ENCODE data around the gene SRR.

SRR gene

DNA sequence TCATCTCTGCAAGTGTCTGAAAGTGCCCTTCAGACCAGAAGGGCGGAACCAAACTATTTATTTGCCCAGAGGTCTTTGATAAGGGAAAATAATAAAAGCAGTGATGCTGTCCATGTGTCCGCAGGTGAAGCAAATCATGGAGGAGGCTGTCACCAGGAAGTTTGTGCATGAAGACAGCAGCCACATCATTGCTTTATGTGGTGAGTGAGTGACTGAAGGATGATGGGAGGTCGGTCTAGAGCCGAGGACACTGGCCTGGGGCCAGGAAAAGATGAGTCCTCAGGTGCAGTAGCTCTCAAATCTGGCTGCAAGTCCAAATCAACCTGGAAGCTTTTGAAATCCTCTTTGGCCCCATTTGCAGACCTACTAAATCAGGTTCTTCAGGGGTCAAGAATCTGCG is 39.7 kb downstream of the SRR start:
- no peak for DNase-seq (ENCODE audit: low spot score)

DNA sequence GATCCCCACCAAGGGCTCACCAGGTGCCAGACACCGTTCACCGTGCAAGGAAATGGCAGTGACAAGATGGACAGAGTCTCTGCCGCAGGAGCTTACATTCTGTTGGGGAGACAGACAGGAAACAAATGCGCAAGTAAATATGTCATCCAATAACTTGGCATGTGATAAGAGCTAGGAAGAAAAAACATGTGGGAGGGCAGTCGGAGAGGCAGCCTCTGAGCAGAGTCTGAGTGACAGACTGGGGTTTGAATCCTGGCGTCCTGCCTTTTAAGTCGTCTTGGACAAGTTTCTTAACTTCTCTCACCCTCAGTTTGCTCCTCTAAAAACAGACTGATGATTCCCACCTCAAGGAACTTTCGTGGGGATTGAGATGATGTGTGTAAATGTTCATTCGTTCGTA is 40.8 kb downstream of the SRR start:
- no peak for DNase-seq (ENCODE audit: low spot score)

GRCh38 chr17:2346475-2346874 is 42.7 kb downstream of the SRR start:
- no peak for DNase-seq (ENCODE audit: low spot score)

GRCh38 chr17:2347805-2348685 is 44.3 kb downstream of the SRR start:
- peak; percentile 86 for DNase-seq (ENCODE audit: low spot score)

GRCh38 chr17:2351269-2351668 is 47.5 kb downstream of the SRR start:
- no peak for DNase-seq (ENCODE audit: low spot score)

DNA sequence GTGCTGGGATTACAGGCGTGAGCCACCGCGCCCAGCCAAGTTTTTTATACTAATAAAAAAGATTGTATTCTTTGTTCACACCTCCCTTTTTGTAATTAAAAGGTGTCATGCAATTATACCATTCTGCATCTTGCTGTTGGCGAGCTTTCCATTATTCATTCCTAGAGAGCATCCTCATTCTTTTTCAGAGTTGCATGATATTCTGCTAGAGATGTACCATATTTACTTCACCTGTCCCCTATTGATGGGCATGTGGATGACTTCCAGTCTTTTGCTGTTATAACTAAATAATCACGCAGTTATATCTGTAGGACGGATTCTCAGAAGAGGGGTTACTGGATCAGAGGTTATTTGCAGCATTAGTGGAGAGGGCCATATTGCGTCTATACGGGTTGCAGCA is 50.6 kb downstream of the SRR start:
- DNase-seq (ENCODE audit: low spot score), result no peak

GRCh38 chr17:2357237-2357636 is 53.5 kb downstream of the SRR start:
- DNase-seq (ENCODE audit: low spot score), result no peak

- DNase-seq (ENCODE audit: low spot score), result no peak
Observed at GRCh38 chr17:2357931-2358434, 54.2 kb downstream of the SRR start.

DNA sequence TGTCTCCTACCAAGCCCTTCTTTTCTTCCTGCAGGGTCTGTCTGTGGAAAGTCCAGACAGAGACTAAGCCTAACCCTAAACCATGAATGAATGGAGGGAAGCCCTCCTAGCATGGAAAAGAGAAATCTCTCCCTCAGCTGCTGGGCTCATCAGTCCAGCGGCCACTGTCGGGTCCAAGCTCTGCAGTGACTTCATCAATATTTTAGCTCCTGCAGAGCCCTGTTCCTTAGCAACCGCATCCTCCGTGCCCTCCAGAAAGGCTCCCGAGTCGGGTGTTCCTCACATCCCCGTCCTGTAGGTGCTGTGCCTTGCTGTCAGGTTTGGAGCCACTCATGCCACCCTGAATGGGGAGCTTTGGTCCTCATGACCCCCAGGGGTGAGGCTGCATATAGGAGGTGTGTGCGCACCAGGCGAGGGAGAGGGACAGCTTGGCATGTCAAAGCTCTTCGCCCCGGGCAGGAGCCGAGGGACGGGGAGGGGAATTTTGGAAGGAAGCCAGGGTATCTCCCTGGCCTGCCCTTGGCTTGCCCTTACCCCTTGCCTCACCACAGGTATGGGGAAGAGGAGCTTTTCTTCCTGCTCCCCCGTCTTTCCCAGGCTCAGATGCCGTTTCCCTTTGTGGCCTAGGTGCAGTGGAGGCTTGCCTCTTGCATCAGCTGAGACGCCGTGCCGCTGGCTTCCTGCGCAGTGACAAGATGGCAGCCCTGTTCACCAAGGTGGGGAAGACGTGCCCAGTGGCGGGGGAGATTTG is 57.4 kb downstream of the SRR start:
- no peak for DNase-seq (ENCODE audit: low spot score)

GRCh38 chr17:2362016-2362415 is 58.3 kb downstream of the SRR start:
- DNase-seq (ENCODE audit: low spot score), result no peak

DNA sequence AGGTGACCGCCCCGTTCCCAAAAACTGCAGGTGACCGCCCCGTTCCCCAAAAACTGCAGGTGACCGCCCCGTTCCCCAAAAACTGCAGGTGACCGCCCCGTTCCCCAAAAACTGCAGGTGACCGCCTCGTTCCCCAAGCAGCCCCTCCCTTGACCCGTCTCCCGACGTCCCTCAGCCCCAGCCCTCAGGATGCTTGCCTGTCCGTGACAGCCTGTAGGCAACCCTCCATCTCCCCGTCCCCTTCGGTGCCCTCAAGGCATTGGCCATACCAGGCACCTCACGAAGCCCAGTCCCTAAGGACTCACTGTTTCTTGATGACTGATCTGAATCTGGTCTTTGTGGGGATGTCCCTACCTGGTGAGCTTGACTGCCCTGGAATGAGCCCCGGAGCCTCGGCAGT is 58.7 kb downstream of the SRR start:
- DNase-seq (ENCODE audit: low spot score), result no peak

DNA sequence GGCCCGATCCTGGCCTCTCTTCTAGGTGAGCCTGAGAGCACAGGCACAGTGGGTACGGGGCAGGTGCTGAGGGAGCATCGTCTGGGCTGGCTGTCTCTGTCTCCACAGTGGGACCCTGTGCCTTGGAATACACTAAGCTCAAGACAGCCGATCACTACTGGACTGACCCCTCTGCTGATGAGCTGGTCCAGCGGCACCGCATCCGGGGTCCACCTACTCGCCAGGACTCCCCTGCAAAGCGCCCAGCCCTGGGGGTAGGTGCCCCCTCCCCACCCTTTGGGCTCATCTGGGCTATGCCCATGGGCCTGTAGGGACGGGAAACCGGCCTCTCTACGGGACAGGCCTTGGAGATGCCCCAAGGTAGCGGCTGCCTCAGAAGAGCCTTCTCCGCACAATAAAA is 59.1 kb downstream of the SRR start:
- no peak for DNase-seq (ENCODE audit: low spot score)

GRCh38 chr17:2363318-2363717 is 59.6 kb downstream of the SRR start:
- no peak for DNase-seq (ENCODE audit: low spot score)

DNA sequence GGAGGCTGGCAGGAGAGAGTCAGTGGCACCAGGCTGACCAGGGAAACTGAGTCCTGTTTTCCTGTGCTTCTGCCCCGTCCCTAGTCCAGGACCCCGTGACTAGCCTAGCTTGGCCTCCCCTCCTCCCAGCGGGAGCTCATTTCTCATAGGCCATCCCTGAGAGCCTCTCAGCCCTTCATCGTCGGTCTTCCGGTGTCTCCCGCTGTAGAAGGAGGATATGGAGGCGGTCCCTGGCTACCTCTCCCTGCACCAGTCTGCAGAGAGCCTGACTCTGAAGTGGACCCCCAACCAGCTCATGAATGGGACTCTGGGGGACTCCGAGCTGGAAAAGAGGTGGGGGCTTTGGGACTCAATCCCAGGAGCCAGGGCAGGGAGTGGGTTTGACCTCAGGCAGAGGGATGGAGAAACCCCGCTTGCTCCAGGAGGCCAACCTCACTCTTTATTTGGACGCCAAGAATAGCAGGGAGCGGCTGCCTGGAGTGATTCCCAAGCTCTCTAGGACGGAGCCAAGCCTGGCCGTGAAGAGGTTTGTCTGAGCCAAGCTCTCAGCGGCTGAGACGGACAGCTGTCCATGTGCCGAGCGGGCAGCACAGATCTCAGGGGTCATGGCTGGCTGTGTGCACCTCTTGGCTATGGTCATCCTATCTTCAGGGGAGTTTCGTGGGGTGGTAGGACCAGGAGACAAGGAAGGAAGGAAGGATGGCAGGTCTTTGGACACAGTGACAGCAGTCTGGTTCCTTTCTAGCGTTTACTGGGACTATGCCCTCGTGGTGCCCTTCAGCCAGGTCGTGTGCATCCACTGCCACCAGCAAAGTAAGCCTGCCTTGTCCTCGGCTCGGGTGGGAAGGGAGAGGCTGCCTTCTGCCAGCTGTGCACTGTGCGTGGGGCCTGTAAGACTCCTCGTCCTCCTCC is 60.4 kb downstream of the SRR start:
- DNase-seq (ENCODE audit: low spot score), result no peak

DNA sequence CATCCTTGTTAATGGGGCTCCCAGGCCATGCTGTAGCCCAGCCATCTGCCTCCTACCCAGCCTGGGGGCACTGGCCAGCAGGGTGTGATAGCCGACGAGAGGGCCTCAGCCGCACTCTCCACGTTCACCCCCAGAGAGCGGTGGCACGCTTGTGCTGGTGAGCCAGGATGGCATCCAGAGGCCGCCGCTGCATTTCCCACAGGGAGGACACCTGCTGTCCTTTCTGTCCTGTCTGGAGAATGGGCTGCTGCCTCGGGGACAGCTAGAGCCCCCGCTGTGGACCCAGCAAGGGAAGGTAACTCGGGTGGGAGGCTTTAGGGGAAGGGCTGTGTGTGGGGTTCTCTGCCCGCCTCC is 61.0 kb downstream of the SRR start:
- no peak for DNase-seq (ENCODE audit: low spot score)

DNA sequence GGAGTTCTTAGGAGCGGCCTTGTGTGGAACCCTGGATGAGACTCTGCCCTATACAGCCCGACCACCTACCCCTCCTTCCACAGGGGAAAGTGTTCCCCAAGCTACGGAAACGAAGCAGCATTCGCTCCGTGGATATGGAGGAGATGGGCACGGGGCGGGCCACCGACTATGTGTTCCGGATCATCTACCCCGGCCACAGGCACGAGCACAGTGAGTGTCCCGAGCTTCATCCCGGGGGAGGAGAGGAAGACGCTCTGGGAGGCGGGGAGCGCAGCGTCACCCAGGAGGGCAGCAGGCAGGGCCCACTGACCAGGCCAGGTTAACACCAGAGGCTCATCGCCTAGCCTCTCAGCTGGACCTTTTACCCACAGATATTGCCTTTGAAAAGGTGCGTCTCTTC is 61.4 kb downstream of the SRR start:
- DNase-seq (ENCODE audit: low spot score), result no peak

GRCh38 chr17:2366747-2367494 is 63.2 kb downstream of the SRR start:
- DNase-seq (ENCODE audit: low spot score), result no peak

GRCh38 chr17:2368359-2368758 is 64.6 kb downstream of the SRR start:
- DNase-seq (ENCODE audit: low spot score), result no peak

- no peak for DNase-seq (ENCODE audit: low spot score)
Observed at GRCh38 chr17:2369039-2369438, 65.3 kb downstream of the SRR start.

DNA sequence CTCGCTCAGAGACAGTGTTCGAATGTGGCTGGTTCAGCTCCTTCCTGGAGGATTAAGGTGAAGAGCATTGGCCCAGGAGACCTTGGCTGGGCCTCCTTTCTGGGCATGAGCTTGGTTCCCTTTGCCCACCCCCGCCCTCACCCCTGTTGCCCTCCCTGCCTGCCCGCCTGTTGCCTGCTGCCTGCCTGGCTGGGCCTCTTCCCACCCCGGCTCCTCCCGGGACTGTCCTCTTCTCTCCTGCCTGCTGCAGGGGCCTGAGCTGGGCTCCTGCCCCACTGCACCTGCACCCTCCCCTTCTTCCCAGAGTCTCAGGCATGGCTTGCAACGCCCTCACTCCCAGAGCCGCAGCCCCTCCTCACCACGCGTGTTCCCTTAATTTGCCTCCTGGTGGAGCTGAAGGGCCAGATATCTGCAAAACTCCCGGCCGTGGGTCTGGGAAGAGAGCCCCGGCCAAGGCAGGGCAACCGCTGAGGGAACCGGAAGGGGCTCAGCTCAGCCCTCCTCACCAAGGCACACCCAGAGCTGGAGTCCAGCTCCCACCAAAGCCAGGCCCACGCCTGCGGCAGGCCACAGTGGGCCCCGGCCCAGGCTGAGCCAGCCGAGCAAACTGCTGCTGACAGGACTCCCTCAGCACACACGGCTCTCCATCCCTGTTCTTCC is 65.9 kb downstream of the SRR start:
- DNase-seq (ENCODE audit: low spot score), result no peak

DNA sequence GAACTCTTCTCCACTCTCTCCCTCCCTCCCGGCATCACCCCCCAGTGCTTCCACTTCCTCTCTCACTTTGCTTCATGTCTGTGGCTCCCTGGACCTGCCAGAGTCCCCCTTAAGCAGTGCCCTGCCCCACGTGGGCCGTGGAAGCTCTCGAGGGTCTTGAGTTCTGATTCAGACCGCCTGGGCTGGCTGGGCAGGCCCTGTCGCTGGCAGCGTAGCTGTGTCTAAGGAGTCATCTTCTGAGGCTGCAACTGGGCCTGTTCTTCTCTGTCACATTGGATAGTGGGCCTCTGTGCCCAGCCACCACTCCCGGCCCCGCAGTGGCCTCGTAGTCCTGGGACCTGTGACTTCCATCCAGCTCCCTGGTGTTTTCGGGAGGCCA is 66.5 kb downstream of the SRR start:
- no peak for DNase-seq (ENCODE audit: low spot score)
